Measurements from ENCODE around the gene TP53AIP1. TPM values are rescaled to one million over a fixed set of nuclear protein-coding genes. Genes with fewer than 3 reads are reported as not detected.

Gene TP53AIP1
- total and polyA plus RNA-seq, 10 donors, result 0.03 to 0.14 (median 0.12) TPM; not detected in 6

DNA sequence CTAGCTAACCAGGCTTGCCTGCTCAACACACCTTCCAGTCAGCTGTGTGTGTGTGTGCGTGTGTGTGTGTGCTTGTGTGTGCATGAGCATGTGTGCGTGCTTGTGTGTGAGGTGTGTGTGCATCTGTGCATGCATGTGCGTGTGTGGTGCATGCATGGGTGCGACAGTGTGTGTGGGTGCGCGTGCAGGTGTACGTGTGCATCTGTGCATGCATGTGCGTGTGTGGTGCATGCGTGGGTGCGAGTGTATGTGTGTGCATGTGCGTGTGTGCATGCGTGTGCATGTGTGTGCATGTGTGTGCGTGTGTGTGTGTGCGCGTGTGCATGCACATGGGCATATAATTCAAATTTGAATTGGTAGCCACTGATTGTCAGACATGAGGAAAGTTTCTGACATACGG lies 10.5 kb upstream of the TP53AIP1 start:
- Histone ChIP-seq H3K36me3 (no peaks in the 10 kb centered on the region), H3K4me3 (no peak overlapping the region), H3K4me1 (peaks cover 0 to 8% (median 2%) of the 10 kb centered on the region in 6 donors), H3K27ac (no peak overlapping the region), H3K9me3 (no peaks in the 10 kb centered on the region), H3K27me3 (replicated peaks in 1 of 7) (peaks cover 0 to 8% (median 0%) of the 10 kb centered on the region in 7 donors)
- intact Hi-C loops (cut with DNase I; ENCODE audit: low total_unique reads), result loop anchor here (10.0 kb wide), 1 partner anchor 778 kb away; no protein-coding TSS in a partner anchor
- WGBS, 5 donors, result 89 to 97% (median 92%) methylated on average over 16 of the region's 16 CpGs
- no peak for DNase-seq
- no peak for TF ChIP-seq POLR2A (IDR thresholded peaks at IDR 0.05)
- TF ChIP-seq POLR2AphosphoS5 (IDR thresholded peaks at IDR 0.05), result no peak
- TF ChIP-seq, protein P1, sequence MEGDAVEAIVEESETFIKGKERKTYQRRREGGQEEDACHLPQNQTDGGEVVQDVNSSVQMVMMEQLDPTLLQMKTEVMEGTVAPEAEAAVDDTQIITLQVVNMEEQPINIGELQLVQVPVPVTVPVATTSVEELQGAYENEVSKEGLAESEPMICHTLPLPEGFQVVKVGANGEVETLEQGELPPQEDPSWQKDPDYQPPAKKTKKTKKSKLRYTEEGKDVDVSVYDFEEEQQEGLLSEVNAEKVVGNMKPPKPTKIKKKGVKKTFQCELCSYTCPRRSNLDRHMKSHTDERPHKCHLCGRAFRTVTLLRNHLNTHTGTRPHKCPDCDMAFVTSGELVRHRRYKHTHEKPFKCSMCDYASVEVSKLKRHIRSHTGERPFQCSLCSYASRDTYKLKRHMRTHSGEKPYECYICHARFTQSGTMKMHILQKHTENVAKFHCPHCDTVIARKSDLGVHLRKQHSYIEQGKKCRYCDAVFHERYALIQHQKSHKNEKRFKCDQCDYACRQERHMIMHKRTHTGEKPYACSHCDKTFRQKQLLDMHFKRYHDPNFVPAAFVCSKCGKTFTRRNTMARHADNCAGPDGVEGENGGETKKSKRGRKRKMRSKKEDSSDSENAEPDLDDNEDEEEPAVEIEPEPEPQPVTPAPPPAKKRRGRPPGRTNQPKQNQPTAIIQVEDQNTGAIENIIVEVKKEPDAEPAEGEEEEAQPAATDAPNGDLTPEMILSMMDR (IDR thresholded peaks at IDR 0.05 in 8 of 11, conservative IDR thresholded peaks at IDR 0.05 in 3 of 11), result no peak

DNA sequence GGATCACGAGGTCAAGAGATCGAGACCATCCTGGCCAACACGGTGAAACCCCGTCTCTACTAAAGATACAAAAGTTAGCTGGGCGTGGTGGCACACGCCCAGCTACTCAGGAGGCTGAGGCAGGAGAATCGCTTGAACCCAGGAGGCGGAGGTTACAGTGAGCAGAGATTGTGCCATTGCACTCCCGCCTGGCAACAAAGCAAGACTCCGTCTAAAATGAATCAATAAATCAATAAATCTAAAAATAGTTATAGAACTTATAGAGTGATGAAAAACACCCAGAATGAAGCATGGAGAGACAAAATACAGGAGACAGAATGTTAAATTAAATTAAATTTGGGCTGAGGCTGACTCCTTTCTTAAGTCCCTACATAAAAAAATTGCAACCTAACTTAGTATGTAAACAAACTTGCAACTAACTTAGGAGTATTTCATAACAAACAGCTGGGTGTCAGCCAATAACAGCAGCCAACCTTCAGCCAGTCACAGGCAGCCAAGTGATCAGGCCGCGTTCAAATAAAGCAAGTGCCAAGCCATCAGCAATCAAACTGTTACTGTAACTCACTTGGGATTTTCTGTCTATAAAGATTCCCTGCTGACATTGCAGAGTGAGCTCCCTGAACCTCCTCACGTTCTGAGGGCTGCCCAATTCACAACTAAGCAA lies 7.3 kb upstream of the TP53AIP1 start:
- DNase-seq, result no peak
- H3K27me3 ChIP-seq (replicated peaks in 1 of 7), result no peaks in the 10 kb centered on the region
- no peaks in the 10 kb centered on the region for H3K36me3 ChIP-seq
- no peaks in the 10 kb centered on the region for H3K9me3 ChIP-seq
- no peaks in the 10 kb centered on the region for H3K4me1 ChIP-seq
- no peak for TF ChIP-seq POLR2A (IDR thresholded peaks at IDR 0.05)
- TF ChIP-seq, protein P1 (IDR thresholded peaks at IDR 0.05 in 8 of 11, conservative IDR thresholded peaks at IDR 0.05 in 3 of 11), result no peak
- no peak for TF ChIP-seq POLR2AphosphoS5 (IDR thresholded peaks at IDR 0.05)
- intact Hi-C loops (cut with DNase I; ENCODE audit: low total_unique reads), result loop anchor here (10.0 kb wide), 1 partner anchor 775 kb away; no protein-coding TSS in a partner anchor
- no peak overlapping the region for H3K4me3 ChIP-seq
- 84 to 88% (median 86%) methylated on average over 13 of the region's 13 CpGs for WGBS, 5 donors
- no peak overlapping the region for H3K27ac ChIP-seq

DNA sequence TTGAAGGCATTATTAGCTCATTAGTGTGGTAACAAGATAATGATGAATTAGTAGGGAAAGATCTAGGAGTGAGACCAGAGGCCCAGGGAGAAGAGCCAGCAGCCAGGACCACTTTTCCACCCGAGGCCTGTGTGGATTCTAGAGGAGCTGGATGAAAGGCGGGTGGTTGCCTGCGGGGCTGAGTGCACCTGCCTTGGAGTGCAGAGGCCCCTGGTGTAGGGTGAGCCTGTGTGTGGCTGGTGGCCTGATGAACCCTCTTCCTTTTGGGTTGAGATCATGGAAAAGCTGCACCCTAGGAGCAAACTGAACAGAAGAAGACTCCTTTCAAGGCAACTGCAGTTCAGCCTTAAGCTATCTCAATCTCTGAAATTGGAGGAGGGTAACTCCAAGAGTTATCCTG lies 5.9 kb upstream of the TP53AIP1 start:
- Histone ChIP-seq H3K4me1 (no peaks in the 10 kb centered on the region), H3K4me3 (no peak overlapping the region), H3K9me3 (no peaks in the 10 kb centered on the region), H3K27me3 (replicated peaks in 1 of 7) (peaks cover 0 to 3% (median 0%) of the 10 kb centered on the region in 7 donors), H3K27ac (no peak overlapping the region), H3K36me3 (no peaks in the 10 kb centered on the region)
- DNase-seq, result no peak
- TF ChIP-seq, protein P1 (IDR thresholded peaks at IDR 0.05 in 8 of 11, conservative IDR thresholded peaks at IDR 0.05 in 3 of 11), result peak in 4 of 11 experiments; percentile 33 to 43 (median 38)
- no peak for TF ChIP-seq POLR2AphosphoS5 (IDR thresholded peaks at IDR 0.05)
- TF ChIP-seq POLR2A (IDR thresholded peaks at IDR 0.05), result no peak
- 28 to 53% (median 33%) methylated on average over 3 of the region's 3 CpGs for WGBS, 5 donors
- intact Hi-C loops (cut with DNase I; ENCODE audit: low total_unique reads), result no loop called here

DNA sequence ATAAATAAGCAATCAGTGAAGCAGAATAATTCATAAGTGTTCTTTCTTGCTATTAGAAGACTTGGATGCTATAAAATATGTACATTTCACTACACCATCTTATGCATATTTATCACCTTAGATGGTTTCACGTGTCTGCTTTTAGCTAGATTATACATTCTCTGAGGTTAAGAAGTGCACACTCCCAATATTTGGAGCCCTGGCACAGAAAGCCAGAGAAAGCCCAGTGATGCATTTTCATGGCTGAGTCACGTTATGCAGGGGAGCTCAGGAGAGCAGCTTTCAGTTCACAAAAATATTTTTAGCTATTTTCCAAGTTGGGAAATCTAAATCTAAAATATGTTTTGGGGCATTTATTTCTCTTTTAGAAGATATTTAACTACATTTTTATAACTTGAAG lies 5.1 kb upstream of the TP53AIP1 start:
- no peaks in the 10 kb centered on the region for H3K9me3 ChIP-seq
- H3K4me3 ChIP-seq, result no peak overlapping the region
- peaks cover 0 to 7% (median 0%) of the 10 kb centered on the region in 7 donors for H3K27me3 ChIP-seq (replicated peaks in 1 of 7)
- H3K27ac ChIP-seq, result no peak overlapping the region
- no peaks in the 10 kb centered on the region for H3K4me1 ChIP-seq
- intact Hi-C loops (cut with DNase I; ENCODE audit: low total_unique reads), result no loop called here
- 78 to 86% (median 81%) methylated on average over 2 of the region's 2 CpGs for WGBS, 5 donors
- TF ChIP-seq POLR2A (IDR thresholded peaks at IDR 0.05), result no peak
- TF ChIP-seq, protein P1 (IDR thresholded peaks at IDR 0.05 in 8 of 11, conservative IDR thresholded peaks at IDR 0.05 in 3 of 11), result no peak
- TF ChIP-seq POLR2AphosphoS5 (IDR thresholded peaks at IDR 0.05), result no peak
- H3K36me3 ChIP-seq, result no peaks in the 10 kb centered on the region
- no peak for DNase-seq

Measured in spleen (tissue), 11 donors.